ENCODE data around the gene SLC39A2.

The SLC39A2 gene

DNA sequence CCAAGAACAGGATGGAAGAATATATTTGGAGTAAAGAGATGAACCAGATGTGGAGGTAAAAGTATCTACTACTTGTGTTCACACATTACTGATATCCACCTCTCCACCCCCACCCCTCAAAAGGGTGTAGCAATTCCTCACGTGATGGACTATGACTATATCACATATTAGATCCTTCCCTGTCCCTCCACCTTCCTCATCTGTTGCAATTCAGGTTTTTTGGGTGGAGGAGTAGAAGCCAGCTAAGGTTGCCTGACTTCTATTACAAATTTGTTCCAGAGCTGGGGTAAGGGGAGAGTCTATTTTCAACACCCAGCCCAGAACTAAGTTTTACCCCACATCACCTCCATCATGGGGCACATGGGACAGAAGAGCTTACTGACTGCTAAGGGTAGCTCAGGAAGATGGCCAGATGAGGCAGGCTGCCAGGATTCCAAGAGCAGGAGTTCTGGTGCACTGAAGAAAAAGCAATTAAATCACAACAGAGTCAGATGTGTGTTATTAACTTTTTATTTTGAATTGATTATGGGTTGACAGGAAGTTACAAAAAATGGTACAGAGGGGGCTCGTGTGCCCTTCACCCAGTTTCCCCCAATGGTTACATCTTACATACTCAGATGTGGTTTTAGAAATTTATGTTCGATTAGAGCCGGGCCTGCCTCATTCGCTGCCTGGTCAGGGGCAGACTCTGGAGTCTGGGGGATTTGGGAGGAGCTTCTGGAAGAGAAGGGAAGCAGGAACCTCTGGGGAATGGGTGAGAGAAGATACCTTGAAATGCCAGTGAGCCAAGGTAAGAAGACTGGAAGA lies 33.4 kb downstream of the SLC39A2 start:
- DNase-seq (ENCODE audit: low read depth) = no peak
- TF ChIP-seq, protein P1, sequence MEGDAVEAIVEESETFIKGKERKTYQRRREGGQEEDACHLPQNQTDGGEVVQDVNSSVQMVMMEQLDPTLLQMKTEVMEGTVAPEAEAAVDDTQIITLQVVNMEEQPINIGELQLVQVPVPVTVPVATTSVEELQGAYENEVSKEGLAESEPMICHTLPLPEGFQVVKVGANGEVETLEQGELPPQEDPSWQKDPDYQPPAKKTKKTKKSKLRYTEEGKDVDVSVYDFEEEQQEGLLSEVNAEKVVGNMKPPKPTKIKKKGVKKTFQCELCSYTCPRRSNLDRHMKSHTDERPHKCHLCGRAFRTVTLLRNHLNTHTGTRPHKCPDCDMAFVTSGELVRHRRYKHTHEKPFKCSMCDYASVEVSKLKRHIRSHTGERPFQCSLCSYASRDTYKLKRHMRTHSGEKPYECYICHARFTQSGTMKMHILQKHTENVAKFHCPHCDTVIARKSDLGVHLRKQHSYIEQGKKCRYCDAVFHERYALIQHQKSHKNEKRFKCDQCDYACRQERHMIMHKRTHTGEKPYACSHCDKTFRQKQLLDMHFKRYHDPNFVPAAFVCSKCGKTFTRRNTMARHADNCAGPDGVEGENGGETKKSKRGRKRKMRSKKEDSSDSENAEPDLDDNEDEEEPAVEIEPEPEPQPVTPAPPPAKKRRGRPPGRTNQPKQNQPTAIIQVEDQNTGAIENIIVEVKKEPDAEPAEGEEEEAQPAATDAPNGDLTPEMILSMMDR (IDR thresholded peaks at IDR 0.05; ENCODE audit: control insufficient read depth, insufficient read depth, low read depth, low read length, missing control alignments) = no peak
- no peak overlapping the region for H3K4me3 ChIP-seq (ENCODE audit: control insufficient read depth, low read depth, low read length)

DNA sequence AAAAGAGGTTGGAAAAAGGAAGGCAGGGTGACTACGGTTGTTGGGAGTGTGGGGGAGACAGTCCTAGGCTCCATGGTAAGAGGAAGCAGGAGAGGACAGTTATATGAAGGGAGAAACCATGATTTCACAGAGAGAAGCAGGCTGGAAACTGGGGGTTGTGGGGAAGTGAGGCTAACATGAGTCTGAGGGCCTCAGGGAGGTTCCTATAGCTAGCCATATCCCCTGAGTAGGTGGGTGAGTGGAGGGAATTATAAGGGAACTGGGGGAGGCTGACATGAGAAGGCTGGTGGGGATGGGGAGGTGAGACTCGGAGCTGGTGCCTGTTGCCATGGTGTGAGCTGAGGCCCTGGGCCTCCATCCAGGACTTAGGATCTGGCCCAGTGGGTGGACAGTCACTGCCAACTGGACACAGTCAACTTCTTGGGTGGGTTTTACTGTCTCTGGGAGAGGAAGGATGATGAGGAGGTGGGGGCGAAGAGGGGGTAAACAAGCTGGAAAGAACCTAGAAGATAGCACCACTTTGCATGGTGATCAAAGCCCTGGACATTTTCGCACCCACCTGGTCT lies 34.1 kb downstream of the SLC39A2 start:
- TF ChIP-seq, protein P1 (IDR thresholded peaks at IDR 0.05; ENCODE audit: control insufficient read depth, insufficient read depth, low read depth, low read length, missing control alignments) = no peak
- no peak for DNase-seq (ENCODE audit: low read depth)
- no peak overlapping the region for H3K4me3 ChIP-seq (ENCODE audit: control insufficient read depth, low read depth, low read length)

DNA sequence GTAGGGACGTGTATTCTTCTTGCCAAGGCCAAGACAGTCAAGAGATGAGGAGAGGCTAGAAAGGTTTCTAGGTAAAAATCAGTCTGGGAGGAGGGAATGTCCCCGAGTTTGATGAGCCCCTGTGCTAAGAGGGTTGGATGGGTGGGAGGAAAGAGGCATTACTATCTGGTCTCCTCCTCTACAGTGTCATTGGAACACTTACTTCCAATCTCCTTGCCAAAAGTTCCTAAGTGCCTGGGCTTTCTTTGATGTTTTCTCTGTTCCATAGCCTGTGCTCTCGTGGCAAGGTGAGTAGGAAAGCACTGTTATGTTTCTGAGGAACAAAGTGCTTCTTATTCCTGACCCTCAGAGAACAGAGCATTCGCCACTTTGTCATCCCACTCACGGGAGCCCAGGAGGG lies 35.6 kb downstream of the SLC39A2 start, which contains the start of gene RNASE13:
Gene RNASE13, minus strand, starts transcription at position 101 of the 400 bp plus-strand sequence. CDS start 519 bp downstream, outside the sequence.
- no peak within 1 kb of the TSS for H3K4me3 ChIP-seq (ENCODE audit: control insufficient read depth, low read depth, low read length)
- TF ChIP-seq, protein P1 (IDR thresholded peaks at IDR 0.05; ENCODE audit: control insufficient read depth, insufficient read depth, low read depth, low read length, missing control alignments) = no peak

DNA sequence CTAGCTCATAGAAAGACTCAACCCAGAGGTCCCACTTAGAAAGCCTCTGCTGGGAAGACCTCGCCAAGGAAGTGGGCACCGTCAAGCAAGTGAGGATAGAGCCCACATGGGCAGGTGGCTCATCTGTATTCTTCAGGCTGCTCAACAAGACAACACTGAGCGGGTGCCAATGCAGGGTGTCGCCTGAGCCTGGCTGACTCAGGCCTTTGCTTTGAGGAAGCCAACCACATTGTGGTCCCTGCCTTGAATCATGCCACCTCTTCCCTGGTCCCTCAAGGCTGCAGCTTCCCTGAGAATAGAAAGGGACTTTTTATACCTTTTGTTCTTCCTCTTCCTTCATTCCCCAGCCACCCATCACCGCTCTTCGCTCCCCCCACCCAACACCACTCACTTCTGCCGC lies 37.7 kb downstream of the SLC39A2 start:
- H3K4me3 ChIP-seq (ENCODE audit: control insufficient read depth, low read depth, low read length) = no peak overlapping the region
- TF ChIP-seq, protein P1 (IDR thresholded peaks at IDR 0.05; ENCODE audit: control insufficient read depth, insufficient read depth, low read depth, low read length, missing control alignments) = no peak
- DNase-seq (ENCODE audit: low read depth) = no peak

More for the DNA sequence above, 35.6 kb downstream of the SLC39A2 start, which contains the start of gene RNASE13:
- no peak for DNase-seq (ENCODE audit: low read depth)

DNA sequence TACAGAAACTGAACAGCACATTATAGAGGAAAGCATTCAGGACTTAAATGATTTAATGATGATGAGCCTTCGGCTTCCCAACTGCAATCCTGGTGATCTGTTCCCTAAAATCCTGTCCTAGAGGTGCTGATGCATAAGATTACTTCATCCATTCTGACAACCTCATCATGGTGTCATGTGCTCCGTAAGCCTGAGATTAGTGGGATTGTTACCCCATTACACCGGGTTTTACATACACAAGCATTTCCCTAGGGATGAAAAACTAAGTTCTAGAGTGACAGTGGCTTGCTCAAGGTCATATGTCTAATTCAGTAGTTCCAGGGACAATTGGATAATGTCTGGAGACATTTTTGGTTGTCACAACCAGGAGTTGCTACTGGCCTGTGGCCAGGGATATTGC lies 38.1 kb downstream of the SLC39A2 start:
- DNase-seq (ENCODE audit: low read depth) = no peak
- TF ChIP-seq, protein P1 (IDR thresholded peaks at IDR 0.05; ENCODE audit: control insufficient read depth, insufficient read depth, low read depth, low read length, missing control alignments) = no peak
- no peak overlapping the region for H3K4me3 ChIP-seq (ENCODE audit: control insufficient read depth, low read depth, low read length)

DNA sequence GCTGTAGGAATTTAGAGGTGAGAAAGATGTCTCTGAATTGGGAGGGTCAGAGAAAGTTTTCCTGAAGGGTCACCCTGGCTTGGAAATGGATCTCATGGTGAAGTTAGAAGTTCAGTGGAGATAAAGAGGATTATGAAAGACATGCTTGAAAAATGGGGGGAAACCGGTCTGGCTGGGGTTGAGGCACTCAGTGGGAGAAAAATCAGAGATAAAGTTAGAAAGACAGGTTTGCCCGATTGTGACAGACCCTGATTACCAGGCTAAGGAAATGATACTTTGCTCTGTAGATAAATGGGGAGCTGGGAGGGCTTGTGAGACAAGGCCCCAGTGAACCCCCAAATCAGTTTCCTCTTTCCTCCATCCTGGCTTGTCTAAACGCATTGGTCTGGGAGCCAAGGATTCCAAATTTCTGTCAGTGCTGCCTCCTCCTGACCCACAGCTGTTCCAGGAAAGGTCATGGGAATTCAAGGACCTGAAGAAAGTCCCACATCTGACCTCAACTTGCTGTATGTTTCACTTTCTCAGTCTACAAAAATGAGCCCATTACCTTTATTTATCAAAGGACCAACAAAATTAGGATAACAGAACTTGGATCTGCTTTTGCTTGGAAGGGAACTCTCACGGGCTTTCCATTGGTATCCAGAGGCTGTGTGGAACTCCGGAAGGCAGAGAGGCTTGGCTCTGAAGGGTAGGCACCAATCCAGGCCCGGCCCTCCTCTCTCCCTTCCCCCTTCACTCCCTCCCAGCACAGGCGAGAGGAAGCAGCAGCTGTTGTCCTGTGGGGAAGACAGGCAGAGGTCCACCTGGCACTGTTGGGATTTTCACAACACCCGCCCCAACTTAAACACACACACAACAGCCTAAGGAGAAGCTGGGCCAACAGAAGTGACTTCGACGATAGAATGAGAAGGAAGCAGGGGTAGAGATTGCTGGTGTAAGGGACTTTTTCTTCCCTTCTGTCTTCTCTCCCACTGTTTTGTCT lies 39.6 kb downstream of the SLC39A2 start:
- TF ChIP-seq, protein P1 (IDR thresholded peaks at IDR 0.05; ENCODE audit: control insufficient read depth, insufficient read depth, low read depth, low read length, missing control alignments) = no peak
- no peak overlapping the region for H3K4me3 ChIP-seq (ENCODE audit: control insufficient read depth, low read depth, low read length)
- DNase-seq (ENCODE audit: low read depth) = no peak

Data from AG09309 (cell line).